GM19463 (cell line): ENCODE measurements around the gene UQCRC1.

Experiments
- ATAC-seq: cut with Tn5 transposase; IDR thresholded peaks from one replicate; pipeline ENCODE4 v1.9.1; 2021; ENCODE audit warnings: mild to moderate bottlenecking, moderate library complexity; ENCODE audit not compliant: unreplicated experiment

UQCRC1 gene

DNA sequence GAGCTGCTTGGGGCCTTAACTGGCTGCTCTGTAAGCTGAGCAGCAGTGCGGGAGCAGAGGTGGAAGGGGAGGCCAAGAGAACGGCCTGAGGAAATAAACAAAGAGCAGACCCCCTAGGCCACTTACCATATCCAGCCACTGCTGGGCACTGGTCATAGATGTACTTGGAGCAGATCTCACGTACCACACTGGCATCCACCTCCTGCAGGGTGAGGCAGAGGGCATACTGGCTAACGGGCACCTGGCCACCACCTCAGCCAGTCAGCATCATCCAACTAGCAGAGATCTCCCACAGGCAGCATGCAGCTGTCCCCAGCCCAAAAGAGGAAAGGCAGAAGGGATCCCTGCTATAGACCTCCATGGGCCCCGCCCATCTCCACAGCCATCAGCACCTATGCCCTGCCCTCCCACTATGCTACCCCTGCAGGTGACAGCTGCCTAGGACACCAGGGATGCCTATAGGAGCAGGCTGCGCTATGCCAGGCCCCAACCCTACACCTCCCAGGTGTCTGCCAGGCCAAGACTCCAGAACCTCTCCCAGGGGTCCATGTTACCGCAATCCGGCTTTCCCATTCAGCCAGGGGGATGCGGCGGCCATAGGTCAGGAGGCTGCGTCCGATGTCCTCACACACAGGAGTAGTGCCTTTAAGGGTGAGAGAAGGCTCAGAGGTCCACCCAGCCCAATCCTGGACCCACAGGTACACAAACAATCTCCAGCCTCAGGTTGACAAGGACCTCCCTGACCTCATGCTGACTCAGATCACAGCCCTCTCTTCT, 9.7 kb downstream of the UQCRC1 start:
- no peak for ATAC-seq

DNA sequence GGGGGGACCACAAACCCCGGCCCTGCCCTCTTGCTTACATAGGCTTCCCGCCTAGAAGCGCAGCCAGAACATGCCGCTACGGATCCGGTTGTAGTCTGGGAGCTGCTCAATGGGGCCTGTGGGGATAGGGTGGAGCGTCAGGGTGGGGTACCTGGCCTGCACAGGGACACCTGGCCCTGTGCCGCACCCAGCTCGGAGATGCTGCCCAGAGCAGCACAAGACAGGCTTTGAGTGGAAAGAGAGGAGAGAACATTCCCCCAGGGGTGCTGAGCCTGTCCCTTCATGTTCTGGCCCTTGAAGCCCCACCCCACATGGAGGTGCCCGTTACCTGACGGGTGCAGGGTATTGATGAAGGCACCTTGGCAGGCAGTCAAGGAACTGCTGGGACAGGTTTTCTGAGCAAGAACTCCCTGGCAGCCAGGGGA, 10.4 kb downstream of the UQCRC1 start:
- no peak for ATAC-seq

DNA sequence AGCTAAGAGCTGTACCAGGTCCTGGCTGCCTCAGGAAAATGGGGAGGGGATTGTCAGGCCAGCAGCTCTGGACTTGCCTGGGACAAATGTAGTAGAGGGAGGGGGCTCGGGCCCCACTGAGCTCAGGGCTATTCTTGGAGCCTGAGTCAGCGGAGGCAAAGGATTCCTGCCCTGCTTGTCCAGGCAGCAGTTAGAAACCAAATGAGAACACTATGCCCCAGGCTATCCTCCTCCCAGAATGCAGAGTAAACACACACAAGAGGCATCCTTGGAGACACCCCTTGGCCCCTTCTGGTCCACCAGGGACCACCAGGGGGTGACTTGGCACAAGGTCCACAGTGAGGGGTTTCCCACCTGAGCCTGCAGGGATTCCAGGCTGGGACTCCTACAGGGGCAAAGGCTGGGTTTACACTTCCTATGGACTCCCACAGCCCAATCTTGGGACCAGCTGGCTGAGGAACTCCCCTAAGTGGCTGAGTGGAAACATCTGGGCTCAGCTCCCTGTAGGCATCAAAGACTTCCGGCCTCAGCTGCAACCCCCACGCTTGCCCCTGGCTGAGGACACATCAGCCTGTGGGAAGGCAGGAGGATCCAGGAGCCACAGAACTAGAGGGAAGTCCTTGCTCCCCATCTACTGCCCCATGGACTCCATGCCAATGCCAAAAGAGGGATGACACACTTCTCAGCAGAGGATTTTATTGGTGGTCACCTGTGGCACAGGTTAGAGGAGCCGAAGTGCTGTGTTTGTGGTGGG, 10.9 kb downstream of the UQCRC1 start:
- ATAC-seq, result no peak

DNA sequence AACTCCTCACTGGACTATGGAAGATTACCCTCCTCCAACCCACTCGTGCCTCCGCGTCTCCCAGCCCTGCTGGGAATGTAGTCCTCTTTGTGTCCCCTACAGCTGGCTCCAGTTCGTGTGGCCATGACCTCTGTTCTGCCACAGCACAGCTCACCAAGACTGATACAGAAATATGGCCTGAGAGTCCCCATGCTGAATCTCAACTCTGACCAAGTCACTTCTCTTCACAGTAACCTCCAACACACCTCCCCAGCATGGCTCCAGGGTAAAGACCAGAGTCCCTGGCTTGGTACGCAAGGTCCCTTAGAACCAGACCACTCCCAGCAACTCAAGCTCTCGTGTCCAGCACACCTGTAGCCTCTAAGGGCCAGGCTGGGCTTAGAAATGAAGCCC, 12.0 kb downstream of the UQCRC1 start:
- no peak for ATAC-seq

DNA sequence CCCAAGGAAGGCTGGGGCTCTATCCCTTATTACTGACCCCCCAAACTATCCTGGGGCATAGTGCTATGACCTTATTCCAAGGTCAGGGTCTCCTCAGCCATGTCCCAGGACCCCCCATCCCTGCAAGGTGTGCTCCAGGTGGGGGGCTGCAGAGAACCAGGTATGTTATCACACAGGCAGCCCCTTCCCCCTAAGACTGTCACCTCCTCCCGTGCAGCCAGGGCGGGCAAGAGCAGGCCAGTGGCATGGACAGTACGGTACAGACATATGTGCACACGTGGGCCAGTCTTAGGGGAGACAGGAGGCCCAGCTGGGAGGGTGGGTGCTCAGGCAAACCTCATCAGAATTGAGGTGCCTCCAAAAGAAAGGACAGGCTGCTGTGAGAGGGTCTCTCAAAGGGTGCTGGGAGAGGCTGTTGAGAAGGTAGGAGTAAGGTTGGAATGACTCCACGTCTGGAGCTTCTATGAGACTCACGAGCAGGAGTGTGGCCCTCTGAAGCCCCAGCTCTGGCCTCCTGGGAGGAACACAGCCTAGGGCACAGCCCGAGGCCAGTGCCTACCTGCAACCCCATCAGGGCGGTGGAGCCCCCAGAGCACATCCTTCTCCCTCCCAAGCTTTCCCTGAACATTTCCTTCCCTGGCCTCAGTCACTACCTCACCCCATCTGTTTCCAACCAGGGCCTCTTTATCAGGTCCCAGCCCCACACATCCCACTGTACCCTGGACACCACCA, 12.6 kb downstream of the UQCRC1 start:
- ATAC-seq, result no peak

DNA sequence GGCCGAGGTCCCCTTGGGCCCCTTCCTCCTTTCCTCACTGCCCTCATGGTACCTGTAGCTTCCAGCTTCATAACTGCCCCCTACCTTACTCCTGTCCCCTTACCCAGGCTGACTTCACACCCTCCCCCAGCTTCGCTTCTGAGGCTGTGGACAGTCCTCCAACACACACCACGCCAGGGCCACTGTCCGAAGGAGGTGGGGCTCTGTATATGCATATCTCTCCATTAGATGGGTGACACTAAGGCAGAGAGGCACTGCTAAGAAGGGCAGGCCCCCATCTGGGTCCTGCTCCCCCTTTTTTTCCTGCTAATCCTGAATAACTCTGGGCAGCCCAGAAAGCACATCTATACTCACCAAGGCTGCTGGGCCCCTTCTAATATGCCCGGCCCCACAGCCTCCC, 13.3 kb downstream of the UQCRC1 start:
- no peak for ATAC-seq

DNA sequence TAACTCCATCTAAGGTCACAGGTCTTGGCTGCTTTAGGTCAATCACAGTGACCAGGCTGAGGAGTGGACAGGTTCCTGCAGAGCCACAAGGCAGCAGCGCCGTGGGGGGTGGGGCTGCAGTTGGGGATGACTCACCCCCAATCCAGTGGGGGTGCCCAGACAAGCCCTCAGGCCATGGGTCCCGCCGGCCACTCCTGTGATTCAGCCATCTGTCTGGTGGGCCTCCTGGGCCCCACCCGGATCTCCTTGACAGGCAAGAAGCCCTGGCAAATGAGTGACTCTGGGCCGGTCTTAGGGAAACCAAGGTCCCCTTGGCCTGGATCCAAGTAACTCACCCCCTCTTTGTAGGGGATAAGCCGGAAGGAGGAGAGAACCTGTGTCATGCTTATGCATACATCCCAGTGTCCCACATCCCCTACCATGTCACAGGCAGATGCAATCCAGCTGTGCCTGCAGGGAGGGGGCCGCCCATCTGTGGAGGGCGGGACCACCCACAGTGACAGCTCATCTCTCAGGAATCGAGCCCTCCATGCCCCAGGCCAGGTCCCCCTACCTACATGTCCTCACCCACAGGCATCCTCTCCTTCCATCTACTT, 13.8 kb downstream of the UQCRC1 start:
- no peak for ATAC-seq

DNA sequence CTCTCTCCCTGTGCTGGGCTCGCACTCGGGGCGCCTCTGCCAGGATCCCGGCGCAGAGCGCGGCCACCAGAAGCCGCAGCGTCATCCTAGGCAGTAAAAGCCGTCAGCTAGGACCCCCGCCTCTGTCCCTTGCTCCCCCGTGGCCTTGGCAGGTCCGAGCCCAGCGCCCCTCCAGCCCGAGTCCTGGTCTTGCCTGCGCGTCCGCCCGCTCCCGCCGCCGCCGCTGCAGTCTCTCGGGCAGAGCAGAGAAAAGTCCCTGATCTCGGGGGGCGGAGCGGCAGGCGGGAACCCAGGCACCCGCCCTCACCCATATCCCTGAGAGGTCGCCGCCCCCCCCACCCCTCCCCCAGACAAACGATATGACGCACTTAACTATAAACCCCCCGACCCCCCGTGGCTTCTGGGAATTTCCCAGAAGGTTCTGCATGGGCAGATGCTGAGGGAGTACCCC, 14.3 kb downstream of the UQCRC1 start, which contains the start of gene COL7A1:
COL7A1 (minus strand) TSS at position 255 of the 451 bp plus-strand sequence; CDS start at position 85, 170 bp downstream.
- ATAC-seq, result no peak

DNA sequence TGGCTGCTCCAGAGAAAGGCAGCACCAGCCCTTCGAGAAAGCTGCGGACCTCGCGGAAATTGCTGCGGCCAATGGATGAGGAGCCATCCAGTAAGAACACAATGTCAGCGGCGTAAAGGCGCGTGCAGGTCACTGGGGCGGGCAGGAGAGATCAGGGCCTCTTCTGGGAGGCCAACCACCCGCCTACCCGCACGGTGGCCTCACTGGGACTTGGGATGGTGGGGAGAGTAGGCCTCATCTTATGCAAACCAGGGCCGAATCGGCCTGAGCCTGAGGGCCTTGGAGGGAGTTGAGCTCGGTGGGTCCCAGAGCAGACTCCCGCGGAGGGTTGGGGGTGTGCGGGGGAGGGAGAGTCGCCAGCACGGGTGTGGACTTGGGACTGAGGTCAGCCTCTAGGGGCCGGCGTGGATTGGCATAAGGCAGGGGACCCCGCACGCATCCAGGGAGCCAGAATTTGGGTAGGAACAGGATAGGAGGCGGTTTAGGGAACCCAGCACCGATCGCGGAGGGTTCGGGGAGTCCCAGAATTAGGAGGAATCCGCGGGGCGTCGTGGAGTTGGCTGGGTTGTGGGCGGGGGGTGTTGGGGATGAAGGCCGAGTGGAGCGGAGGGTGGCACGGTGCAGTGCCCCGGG, 14.9 kb downstream of the UQCRC1 start:
- ATAC-seq, result no peak

DNA sequence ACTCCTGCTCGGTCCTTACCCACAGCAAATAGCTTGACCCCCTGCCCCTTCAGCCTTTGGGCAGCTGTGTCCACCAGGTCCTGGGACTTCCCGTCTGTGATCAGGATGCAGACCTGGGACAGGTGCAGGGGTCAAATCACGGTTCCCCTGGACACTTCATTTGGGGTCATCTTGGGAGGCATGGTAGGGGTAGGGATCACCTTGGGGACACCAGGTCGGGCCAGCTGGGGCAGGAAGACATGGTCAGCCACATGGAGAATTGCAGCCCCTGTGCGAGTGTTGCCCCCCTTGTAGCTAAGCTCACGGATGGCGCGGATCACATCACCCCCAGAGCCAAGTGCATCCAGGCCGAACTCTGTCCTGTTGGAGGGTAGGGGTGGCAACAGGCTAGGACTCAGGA, 16.1 kb downstream of the UQCRC1 start:
- no peak for ATAC-seq

DNA sequence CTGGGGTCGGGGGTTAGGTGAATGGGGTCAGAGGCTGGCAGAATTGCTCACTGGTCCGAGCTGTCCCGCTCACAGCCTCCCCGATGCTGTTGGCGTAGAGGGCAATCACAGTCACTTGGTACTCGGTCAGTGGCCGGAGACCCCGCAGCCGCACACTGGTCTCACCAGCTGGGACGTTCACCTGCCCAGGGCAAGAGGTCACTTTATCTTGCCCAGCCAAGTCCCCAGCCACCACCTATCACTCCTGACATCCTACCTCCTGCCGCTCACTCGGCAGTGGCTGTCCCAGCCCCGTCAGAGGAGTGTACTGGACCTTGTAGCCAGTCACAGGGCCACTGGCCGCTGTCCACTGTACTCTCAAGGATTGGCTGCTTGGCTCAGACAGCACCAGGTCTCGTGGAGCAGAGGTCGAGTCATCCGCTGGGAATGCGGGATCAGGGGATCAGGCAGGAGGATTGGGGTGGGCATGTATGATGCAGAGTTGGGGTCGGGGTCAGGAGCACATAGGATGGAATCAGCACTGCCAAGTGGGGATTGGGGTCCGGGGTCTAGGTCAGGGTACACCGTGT, 16.8 kb downstream of the UQCRC1 start:
- no peak for ATAC-seq

DNA sequence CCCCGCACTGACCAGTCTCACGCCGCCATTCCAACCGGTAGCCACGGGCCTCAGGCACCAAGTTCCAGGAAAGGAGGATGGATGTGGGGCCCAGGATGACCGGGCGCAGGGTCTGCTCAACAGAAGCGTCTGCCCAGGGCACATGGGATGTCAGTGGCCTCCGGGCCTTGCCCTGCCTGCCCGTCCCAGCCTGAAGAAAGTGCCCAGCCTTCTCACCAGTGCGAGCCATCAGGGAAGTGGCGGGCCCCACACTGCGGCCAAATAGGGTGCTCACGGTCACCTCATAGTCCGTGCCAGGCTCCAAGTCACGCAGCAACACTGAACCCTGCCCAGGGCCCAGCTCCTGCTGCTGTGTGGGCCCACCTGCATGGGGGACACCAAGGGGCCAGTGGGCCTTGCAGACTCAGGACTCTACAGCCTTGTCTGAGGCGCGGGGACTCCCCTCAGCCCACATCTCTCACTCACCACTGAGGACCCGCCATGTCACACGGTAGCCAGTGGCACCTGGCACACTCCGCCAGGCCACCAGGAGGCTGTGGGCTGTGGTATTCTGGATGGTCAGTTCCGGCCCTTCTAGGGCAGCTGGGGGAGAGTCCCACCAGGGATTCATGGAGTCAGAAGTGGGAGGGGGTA, 17.4 kb downstream of the UQCRC1 start:
- no peak for ATAC-seq

DNA sequence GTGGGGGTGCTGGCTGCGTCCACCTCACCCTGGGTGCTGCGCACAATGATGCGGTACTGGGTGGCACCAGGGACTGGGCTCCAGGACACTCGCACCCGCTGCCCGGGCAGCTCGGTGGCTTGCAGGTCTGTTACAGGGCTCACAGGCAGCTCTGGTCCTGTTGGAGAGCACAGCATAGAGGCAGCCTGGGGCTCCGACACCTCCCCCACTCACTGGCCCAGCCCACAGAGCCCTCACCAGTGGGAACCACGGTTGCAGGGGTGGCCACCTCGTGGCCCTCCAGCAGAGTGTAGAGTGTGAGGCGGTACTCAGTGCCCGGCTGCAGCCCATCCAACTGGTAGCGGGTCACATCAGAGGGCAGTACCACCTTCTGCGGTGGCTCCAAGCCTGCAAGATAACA, 18.0 kb downstream of the UQCRC1 start:
- no peak for ATAC-seq

DNA sequence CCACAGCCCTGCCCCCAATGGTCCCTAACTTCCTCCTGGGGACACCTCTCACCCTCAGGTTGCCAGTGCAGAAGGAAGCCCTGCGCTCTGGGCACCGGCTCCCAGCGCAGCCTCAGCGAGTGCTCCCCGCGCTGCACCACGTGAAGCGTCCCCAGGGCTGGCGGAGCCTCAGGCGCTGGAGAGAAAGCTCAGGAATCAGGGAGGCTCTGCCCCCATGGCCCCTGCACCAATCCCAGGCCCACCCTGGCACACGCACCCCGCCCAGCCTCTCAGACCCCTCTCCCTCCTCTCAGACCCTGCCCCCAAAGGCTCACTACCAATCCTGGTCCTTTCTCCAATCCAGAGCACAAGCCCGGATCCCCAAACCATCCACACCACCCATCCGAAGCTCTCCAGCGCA, 21.2 kb downstream of the UQCRC1 start:
- no peak for ATAC-seq

DNA sequence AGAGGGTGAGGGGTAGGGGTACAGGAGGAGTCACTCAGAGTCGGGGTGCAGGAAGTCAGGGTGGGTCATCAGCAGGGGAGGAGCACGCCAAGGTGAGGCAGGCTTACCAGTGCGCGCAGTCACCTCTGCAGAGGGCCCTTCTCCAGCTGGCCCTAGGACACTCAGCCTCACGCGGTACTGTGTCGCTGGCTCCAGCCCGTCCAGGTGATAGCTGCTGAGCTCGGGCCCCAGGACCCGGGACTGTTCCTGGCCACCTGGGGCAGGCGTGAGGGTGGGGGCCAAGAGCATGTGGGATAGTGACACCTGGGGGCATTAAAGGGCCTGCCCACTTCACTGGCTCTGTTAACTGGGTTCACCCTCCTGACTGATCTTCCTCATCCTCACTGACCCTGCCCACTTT, 21.8 kb downstream of the UQCRC1 start:
- no peak for ATAC-seq

DNA sequence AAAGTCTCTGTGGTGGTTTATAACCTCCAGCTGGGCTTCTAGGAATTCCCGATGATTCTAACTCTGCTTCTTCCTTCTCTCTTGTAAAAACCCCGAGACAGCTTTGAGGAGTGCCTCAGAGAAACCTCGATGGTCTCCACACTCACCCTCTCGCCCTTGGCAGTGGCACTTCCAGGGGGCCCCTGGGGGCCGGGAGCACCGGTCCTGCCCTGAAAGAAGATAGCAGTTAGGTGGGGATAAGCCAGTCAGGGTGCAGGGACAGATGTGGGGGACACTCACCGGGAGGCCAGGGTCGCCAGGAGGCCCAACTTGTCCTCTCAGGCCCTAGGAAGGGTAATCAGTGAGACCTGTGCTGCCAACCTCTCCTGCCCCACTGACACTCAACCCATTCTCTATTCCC, 24.0 kb downstream of the UQCRC1 start:
- ATAC-seq, result no peak

DNA sequence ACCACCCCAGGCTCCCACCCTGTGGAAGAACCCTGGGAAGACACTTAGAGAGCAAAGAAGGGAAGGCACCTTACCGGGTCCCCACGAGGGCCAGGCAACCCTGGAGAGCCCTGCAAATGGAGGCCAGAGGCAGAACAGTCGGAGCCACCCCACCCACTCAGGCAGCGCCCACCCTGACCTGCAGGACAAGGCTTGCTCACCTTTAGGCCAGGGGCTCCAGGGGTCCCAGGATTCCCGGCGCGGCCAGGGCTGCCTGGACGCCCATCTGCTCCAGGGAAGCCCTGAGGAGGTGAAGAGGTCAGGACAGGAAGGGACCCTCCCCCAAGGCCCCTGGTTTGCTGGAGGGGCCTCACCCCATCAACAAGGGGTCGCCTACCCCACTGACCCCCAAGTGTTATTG, 24.6 kb downstream of the UQCRC1 start:
- ATAC-seq, result no peak

DNA sequence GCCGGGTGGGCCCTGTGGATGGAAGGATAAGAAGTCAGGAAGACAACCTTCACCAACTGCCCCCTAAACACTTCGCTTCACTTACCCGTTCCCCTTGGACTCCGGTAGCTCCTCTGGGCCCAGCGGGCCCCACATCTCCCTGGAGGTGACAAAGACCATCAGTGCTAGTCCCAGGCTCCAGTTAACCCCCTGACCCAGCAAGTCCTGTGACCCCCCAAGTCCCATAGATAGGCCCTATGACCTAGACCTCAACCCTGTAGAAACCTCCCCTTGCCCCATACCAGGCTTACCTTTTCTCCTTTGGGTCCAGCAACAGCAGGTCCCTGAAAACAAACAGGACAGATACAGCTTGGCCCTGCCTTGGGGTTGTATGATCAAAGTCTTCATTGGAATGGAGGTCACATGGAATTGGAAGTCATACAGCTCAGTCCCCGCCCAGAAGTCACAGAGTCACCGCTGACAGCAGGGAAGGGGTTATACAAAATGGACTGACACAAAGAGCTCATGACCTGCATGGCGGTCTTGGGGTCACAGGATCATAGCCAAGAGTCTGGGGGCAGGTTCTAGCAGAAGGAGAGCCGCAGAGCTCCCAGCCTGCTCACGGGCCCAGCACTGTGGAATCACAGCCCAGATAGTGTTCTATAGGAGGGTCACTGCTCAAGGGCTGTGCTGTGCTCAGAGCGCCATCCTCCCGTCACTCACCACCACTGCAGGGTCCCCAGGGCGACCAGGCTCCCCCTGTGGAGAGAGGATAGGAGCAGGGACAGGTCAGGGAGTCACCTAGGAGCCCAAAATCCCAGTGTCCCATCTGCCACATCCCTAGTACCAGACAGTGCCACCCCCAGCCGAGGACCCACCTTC, 27.6 kb downstream of the UQCRC1 start:
- no peak for ATAC-seq

DNA sequence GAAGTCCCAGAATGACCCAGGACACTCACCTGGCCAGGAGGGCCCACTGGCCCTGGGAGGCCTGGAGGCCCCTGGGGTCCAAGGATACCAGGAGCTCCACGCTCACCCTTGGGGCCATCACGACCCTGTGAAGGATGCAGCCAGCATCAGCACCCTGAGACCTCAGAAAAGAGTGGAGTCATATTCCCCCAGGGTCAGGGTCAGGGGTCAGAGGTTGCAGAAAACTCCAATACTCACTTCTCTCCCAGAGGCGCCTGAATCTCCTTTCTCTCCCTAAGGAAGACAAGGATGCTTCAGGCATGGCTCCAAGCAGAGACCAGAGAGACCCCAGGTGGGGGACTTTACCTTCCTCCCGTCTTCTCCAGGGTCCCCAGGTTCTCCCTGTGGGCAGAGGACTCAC, 32.8 kb downstream of the UQCRC1 start:
- no peak for ATAC-seq
